NOMO-1 treated with DMSO at 0.1 percent for 48 hours (cell line): ENCODE data around the gene ZNG1B.
"Not testable (repeated sequence)": the region's sequence is repeated elsewhere in the genome, so short reads cannot be mapped to it uniquely, and the experiment has no call there.

Experiments
- DNase-seq: peaks from one replicate; lab custom pipeline; 2025; ENCODE audit not compliant: unreplicated experiment; lab: John Stamatoyannopoulos, UW

Gene ZNG1B

DNA sequence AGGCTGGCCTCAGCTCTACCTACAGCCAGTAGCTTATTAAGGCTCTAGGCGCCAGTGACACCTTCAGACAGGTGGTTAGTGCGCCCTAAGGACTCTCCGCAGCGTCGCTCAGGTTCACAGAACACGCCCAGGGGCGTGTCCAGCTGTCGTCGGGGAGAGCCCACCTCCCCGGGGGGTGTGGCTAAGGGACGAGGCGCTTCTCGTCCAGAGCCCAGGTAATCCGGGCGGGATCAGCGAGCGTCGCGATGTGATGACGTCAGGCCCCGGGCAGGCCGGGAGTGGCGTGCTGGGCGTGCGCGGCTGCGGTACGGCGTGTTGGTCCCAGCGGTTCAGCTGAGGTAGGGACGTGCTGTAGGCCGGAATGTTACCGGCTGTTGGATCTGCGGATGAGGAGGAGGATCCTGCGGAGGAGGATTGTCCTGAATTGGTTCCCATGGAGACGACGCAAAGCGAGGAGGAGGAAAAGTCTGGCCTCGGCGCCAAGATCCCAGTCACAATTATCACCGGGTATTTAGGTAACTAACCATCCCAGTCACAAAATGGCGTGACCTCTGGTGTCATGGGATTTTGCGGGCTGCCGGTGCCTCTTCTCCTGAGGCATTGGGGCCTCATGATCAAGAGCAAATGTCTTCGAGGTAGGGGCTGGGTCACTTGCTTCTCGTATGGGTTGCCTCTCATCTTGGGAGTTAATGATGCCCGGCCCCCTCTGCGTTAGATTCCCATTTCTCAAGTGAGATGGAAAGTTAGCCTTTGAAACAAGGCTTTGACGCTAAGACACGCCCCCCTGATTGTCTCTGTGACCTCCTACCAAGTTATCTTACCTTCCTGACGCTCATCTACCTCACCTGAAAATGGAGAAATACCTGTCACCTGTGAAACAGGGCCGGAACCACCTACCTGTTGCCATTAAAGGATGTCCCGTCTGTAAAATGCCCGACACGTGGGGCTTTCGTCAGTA is at the start of gene ZNG1B:
Gene ZNG1B (plus strand): TSS at position 184 of the 958 bp plus-strand sequence. CDS start 178 bp downstream, at position 362.
- DNase-seq: not testable (repeated sequence)

GRCh38 chr2:113390124-113390849 is 47.2 kb upstream of the ZNG1B start:
- DNase-seq: no peak

DNA sequence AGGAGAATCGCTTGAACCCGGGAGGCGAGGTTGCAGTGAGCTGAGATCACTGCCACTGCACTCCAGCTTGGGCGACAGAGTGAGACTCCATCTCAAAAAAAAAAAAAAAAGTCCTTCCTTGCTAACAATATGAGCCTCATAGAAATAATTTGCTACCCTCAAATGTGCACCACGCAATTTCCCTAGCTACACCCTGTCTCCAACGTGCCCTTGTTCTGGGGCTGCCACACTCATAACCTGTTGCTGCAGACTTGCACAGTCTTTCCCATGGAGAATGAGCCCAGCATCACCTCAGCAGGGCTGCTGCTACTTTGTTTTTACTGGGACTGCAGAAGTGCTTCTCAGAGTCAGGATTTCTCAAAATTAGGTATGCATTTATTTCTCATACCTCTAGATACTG is 46.4 kb upstream of the ZNG1B start:
- DNase-seq: no peak

- no peak for DNase-seq
Observed at GRCh38 chr2:113406114-113406513, 31.4 kb upstream of the ZNG1B start.

- DNase-seq: no peak
Observed at GRCh38 chr2:113407446-113408099, 29.9 kb upstream of the ZNG1B start.

GRCh38 chr2:113411725-113412352 is 25.7 kb upstream of the ZNG1B start:
- not testable (repeated sequence) for DNase-seq

DNA sequence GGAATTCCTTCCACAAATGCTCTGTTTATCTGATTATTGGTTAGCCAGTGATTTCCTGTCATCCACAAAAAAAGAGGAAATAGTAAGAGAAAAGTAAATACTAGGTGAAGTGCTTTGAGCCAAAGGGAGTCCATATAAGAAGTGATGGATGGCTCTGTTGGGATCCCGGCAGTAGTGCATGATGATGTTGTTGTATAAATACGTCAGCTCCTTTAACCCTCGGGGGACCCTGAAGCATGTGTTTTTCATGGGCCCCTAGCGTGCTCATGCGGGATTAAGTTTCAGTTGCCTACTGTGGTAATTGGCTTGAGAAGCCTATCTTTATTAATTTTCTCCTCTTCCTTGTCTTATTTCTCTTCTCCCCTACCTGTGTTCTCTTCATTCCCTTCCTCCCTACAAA is 24.7 kb upstream of the ZNG1B start:
- not testable (repeated sequence) for DNase-seq

DNA sequence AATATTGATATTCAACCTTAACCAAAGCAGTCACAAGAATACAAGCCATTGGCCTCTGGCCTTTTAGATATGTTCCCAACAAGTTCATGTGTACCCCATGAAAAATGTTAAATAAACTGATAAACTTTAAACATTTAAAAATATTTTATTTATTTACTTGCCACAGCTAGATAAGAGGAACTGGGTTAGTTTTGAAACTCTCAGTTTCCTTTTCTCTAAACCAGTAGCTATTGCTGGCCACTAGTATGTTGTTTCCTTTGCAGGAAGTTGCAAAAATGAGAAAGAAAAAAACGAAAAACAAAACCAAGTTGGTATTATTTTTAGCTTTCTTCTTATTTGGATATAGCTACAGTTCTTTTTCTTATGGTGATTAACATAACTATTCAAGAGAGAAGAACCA is 5.7 kb upstream of the ZNG1B start:
- not testable (repeated sequence) for DNase-seq

DNA sequence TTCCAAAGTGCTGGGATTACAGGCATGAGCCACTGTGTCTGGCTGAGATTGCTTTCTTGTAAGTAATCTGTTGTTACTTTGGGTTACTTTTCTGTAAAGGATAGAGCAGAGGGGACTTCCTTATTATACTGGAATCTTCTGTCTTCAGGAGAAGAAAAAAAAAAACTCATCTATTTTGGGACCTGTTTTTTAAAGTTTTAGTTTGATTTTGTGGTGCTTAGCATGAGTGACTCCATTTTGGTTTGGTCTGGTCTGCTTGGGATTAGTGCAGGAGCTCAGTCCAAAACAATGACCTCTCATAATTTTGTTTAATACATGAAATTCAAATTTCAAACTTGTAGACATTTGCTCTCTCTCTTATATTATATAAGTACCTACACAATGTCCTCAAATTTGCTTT is 4.0 kb upstream of the ZNG1B start:
- not testable (repeated sequence) for DNase-seq

DNA sequence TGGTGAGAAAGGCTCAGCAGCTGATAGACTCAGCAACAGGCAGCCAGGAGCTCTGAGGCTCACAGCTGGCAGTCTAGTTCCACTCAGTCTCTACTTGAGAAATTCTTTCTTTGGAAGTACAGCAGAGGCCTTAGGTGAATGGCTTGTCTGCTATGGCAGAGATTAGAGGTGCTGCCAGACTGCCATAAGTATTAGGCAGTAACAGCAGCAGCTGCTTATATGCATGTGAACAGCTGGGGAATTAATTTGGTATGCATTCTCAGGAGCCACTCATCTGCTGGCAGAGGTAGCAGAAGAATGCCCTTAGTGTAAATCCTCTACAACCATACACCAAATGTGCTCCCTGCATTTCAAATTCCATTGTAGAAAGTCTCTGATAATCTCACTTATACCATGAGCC is 28.3 kb downstream of the ZNG1B start:
- not testable (repeated sequence) for DNase-seq

GRCh38 chr2:113476688-113477368 is 39.3 kb downstream of the ZNG1B start:
- not testable (repeated sequence) for DNase-seq

- DNase-seq: not testable (repeated sequence)
Observed at GRCh38 chr2:113496527-113496926, 59.0 kb downstream of the ZNG1B start.

DNA sequence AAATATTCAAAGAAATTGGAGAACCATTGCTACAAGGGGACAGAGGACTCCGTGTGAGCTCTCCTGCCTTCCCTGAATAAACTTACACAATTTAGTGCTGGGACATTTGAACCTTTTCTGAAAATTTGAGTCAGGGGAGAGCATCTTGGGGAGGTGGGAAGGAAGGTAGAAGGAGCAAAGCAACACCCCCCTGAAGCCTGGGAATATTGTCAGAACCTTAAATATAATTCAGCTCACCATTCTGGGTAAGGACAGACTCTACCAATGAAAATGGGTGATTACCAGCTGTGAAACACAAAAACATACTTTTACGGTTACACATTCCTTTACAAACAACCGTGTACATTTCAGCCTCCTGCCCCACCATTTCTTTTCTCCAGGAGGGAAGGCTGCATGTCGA is 60.9 kb downstream of the ZNG1B start, which contains the start of gene FOXD4L1:
Gene FOXD4L1 (plus strand): TSS at position 301 of the 400 bp plus-strand sequence. CDS start 592 bp downstream, outside the sequence.
- not testable (repeated sequence) for DNase-seq

- not testable (repeated sequence) for DNase-seq
Observed at GRCh38 chr2:113499019-113499885, 61.8 kb downstream of the ZNG1B start.

- not testable (repeated sequence) for DNase-seq
Observed at GRCh38 chr2:113499886-113500722, 62.6 kb downstream of the ZNG1B start.

GRCh38 chr2:113500723-113501038 is 63.2 kb downstream of the ZNG1B start:
- DNase-seq: not testable (repeated sequence)

DNA sequence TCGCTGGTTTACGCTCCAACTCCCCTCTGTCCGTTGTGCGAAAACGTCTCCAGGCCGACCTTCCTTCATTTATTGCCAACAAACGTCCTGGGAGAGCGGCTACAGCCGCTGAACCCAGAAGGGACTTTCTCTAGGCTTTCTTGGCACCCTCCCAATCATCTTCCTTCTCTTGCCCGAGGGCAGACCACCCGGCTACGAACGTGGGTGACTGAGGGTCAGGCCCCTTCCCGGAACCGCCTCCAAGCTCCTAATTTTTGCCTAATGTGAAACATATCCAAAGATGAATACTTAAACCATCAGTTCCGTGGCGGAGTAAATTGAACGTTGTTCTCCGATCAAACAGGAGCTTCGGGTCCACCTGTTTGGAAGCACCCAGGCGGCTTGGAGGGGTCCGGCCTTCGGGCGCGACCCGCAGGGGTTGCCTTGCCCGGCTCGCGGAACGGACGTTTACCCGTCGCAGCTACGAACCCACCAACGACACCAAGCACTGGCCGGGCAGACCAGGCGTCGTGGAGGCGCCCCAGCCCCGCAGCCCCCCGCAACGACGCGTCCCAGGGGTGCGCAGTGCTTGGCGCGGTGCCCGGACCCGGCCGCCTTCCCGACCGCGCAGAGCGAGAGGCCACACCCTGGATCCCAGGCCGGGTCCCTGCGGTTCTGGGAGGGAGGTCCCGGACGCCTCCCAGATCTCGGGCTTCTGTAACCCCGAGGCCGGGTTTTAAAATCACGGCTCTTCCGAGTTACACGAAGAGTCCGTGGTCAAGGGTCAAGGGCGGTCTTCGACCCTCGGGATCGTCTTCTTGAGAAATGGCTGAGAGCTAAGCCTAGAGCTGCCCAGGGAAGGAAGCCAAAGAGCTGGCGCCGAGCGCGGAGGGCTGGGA is 65.0 kb downstream of the ZNG1B start:
- not testable (repeated sequence) for DNase-seq
